ENCODE measurements around the gene GALNT2. TPM values are rescaled to one million over a fixed set of nuclear protein-coding genes. Genes with fewer than 3 reads are reported as not detected.

The GALNT2 gene
- total and polyA plus RNA-seq, 9 of the 15 experiments (the other 6 are each of a cell fraction or from before 2014, with no cell fraction given) = 1.6 to 106 (median 51.9) TPM

GRCh38 chr1:230176871-230177411 is 109.9 kb downstream of the GALNT2 start (continued):
- TF ChIP-seq ZNF592 (IDR thresholded peaks at IDR 0.05) = peak; percentile 44; the same call in 1 of the 2 replicates
- no peak for TF ChIP-seq TAF15 (IDR thresholded peaks at IDR 0.05; ENCODE audit: low read depth, low read length)
- TF ChIP-seq KAT2B (IDR thresholded peaks at IDR 0.05; ENCODE audit: low read depth, low read length) = no peak
- TF ChIP-seq TSC22D4 (tag; IDR thresholded peaks at IDR 0.05) = no peak
- peak; percentile 85; the same call in 1 of the 2 replicates for TF ChIP-seq RREB1 (CRISPR knock-in tag; IDR thresholded peaks at IDR 0.05)
- TF ChIP-seq NR2C2 (CRISPR knock-in tag; IDR thresholded peaks at IDR 0.05) = no peak
- TF ChIP-seq NR2C2 (tag; IDR thresholded peaks at IDR 0.05) = no peak
- no peak for TF ChIP-seq DEAF1 (CRISPR knock-in tag; IDR thresholded peaks at IDR 0.05)
- no peak for TF ChIP-seq EWSR1 (IDR thresholded peaks at IDR 0.05; ENCODE audit: borderline replicate concordance, low read depth, partially characterized antibody)
- peak in 1 of 3 experiments; percentile 33; a peak in 1 of 6 replicates for TF ChIP-seq ZBTB11 (CRISPR knock-in tag; IDR thresholded peaks at IDR 0.05)
- peak; percentile 66; the same call in 1 of the 2 replicates for TF ChIP-seq DPF2 (IDR thresholded peaks at IDR 0.05)

Measured in K562 (cell line).